ENCODE results near the gene RHBDL3. TPM values are rescaled to one million over a fixed set of nuclear protein-coding genes. Genes with fewer than 3 reads are reported as not detected.

RHBDL3 gene
- total and polyA plus RNA-seq, 2 of the 8 experiments (the other 6 are each of a cell fraction or from before 2014, with no cell fraction given) = 9.6 to 12.2 TPM

DNA sequence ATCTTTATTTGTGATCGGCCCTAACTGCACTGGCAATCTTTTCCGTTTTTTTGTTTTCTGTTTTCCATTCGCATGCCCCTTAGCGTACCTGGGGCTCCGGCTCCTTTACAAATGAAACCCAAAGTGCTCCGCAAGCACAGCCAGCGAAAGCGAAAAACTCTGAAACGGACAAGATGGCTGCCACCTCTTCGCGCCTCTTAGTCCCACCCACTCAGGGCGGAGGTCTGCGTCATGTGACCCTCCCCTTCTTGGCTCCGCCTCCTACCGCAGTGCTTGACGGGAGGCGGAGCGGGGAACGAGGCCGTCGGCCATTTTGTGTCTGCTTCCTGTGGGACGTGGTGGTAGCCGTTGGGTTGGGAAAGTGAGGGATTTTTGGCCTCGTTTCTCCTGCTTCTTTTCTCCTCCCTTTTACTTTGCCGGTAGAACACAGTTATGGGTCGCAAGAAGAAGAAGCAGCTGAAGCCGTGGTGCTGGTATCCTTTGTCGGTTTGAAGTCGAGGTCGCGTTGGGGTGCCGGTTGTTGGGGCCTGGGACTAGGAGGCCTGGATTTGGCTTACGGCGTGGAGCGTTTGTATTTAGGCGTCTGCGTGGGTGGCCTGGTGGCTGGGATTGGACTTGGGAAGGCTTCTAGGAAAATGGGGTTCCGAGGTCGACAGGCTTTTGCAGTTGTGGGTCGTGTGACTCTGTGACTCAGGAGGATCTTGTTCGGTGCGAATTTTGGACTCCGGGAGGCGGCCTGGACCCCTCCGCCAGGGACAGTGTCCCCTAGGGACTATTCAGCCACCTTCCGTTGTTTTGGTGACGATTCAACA, 84.4 kb downstream of the RHBDL3 start, which contains the start of gene ZNF207 (continued):
- TF ChIP-seq, protein P1, sequence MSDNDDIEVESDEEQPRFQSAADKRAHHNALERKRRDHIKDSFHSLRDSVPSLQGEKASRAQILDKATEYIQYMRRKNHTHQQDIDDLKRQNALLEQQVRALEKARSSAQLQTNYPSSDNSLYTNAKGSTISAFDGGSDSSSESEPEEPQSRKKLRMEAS (IDR thresholded peaks at IDR 0.05) = peak; percentile 50
- TF ChIP-seq KDM5A (IDR thresholded peaks at IDR 0.05; ENCODE audit: low read length) = 0 out of 2 replicates have a peak, but pooled peaks have one; percentile 11
- TF ChIP-seq, protein P2, sequence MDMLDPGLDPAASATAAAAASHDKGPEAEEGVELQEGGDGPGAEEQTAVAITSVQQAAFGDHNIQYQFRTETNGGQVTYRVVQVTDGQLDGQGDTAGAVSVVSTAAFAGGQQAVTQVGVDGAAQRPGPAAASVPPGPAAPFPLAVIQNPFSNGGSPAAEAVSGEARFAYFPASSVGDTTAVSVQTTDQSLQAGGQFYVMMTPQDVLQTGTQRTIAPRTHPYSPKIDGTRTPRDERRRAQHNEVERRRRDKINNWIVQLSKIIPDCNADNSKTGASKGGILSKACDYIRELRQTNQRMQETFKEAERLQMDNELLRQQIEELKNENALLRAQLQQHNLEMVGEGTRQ (IDR thresholded peaks at IDR 0.05; ENCODE audit: low read length) = peak; percentile 97
- TF ChIP-seq HDAC2 (IDR thresholded peaks at IDR 0.05; ENCODE audit: borderline replicate concordance in 1 of 2, low read depth in 2 of 2, low read length in 2 of 2) = no peak
- no peak for TF ChIP-seq SUZ12 (IDR thresholded peaks at IDR 0.05; ENCODE audit: low read length)
- TF ChIP-seq, protein P3, sequence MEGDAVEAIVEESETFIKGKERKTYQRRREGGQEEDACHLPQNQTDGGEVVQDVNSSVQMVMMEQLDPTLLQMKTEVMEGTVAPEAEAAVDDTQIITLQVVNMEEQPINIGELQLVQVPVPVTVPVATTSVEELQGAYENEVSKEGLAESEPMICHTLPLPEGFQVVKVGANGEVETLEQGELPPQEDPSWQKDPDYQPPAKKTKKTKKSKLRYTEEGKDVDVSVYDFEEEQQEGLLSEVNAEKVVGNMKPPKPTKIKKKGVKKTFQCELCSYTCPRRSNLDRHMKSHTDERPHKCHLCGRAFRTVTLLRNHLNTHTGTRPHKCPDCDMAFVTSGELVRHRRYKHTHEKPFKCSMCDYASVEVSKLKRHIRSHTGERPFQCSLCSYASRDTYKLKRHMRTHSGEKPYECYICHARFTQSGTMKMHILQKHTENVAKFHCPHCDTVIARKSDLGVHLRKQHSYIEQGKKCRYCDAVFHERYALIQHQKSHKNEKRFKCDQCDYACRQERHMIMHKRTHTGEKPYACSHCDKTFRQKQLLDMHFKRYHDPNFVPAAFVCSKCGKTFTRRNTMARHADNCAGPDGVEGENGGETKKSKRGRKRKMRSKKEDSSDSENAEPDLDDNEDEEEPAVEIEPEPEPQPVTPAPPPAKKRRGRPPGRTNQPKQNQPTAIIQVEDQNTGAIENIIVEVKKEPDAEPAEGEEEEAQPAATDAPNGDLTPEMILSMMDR (IDR thresholded peaks at IDR 0.05; ENCODE audit: control extremely low read depth in 1 of 3, insufficient read depth in 1 of 3, low read depth in 1 of 3, low read length in 3 of 3) = no peak; a peak in 1 of 4 replicates
- TF ChIP-seq SAP30 (IDR thresholded peaks at IDR 0.05; ENCODE audit: insufficient read depth, insufficient replicate concordance, low read length) = peak; percentile 67
- TF ChIP-seq SIX5 (IDR thresholded peaks at IDR 0.05; ENCODE audit: low read depth, low read length) = no peak
- no peak; the same call in 1 of the 2 replicates for TF ChIP-seq SP4 (IDR thresholded peaks at IDR 0.05; ENCODE audit: low read length)
- TF ChIP-seq RAD21 (IDR thresholded peaks at IDR 0.05 in 1 of 2, conservative IDR thresholded peaks at IDR 0.05 in 1 of 2; ENCODE audit: low read depth in 2 of 2, low read length in 2 of 2) = no peak
- peak; percentile 98 for TF ChIP-seq TAF1 (IDR thresholded peaks at IDR 0.05; ENCODE audit: low read depth, low read length)
- TF ChIP-seq HDAC6 (IDR thresholded peaks at IDR 0.05; ENCODE audit: low read depth, low read length) = no peak
- TF ChIP-seq FOSL1 (IDR thresholded peaks at IDR 0.05; ENCODE audit: insufficient read depth, low read depth, low read length) = no peak
- TF ChIP-seq ZNF274 (IDR thresholded peaks at IDR 0.05; ENCODE audit: borderline replicate concordance, extremely low read depth, low read length) = no peak
- peak; percentile 95 for TF ChIP-seq POLR2AphosphoS5 (IDR thresholded peaks at IDR 0.05; ENCODE audit: low read depth, low read length)
- TF ChIP-seq KDM4A (IDR thresholded peaks at IDR 0.05; ENCODE audit: low read depth, low read length, severe bottlenecking) = no peak
- peak; percentile 65; the same call in 1 of the 2 replicates for TF ChIP-seq SP1 (IDR thresholded peaks at IDR 0.05; ENCODE audit: low read depth, low read length)
- no peak for TF ChIP-seq RFX5 (IDR thresholded peaks at IDR 0.05; ENCODE audit: borderline replicate concordance, low read depth, low read length)
